Common myeloid progenitor, CD34-positive (primary cell): ENCODE results near the gene ELOVL7.
"Not testable (repeated sequence)": the region's sequence is repeated elsewhere in the genome, so short reads cannot be mapped to it uniquely, and the experiment has no call there.

ENCODE experiments used
- CTCF ChIA-PET: fragments of 350-600 bp; sonication (Branson Sonifier 250); formaldehyde crosslinking; loops from one replicate; lab custom pipeline; 2021; ENCODE audit warnings: antibody characterized with exemption; lab: Charles Lee
- POLR2A ChIA-PET: fragments of 350-600 bp; sonication (Branson Sonifier 250); formaldehyde crosslinking; loops from one replicate; lab custom pipeline; 2021; ENCODE audit warnings: antibody characterized with exemption; lab: Charles Lee
- DNase-seq, 3 donors: peaks; one replicate each; pipeline versions ENCODE4 v3.0.0 to v3.0.0-alpha.2; 2013
- H3K27ac ChIP-seq, 2 experiments: 1 replicate in 1 of 2; 2 replicates in 1 of 2; pipeline ENCODE4 v1.7.0; 2013; ENCODE audit warnings: inconsistent platforms in 2 of 2, low read length in 2 of 2, mild to moderate bottlenecking in 2 of 2, low read depth in 1 of 2, moderate library complexity in 1 of 2; ENCODE audit not compliant: severe bottlenecking in 2 of 2, insufficient read depth in 1 of 2, poor library complexity in 1 of 2
- H3K27me3 ChIP-seq, 5 experiments: replicated peaks in 2 of 5; 1 replicate in 3 of 5; 2 replicates in 2 of 5; pipeline versions ENCODE4 v1.6.1 to v1.7.0; 2013; ENCODE audit warnings: low read length in 4 of 5, mild to moderate bottlenecking in 2 of 5, moderate library complexity in 2 of 5, inconsistent platforms in 1 of 5; ENCODE audit not compliant: insufficient read depth in 5 of 5, control insufficient read depth in 4 of 5
- H3K36me3 ChIP-seq, 4 experiments: 1 replicate in 2 of 4; 2 replicates in 2 of 4; pipeline versions ENCODE4 v1.6.1 to v1.7.0; 2013; ENCODE audit warnings: low read length in 3 of 4, control low read depth in 1 of 4, mild to moderate bottlenecking in 1 of 4; ENCODE audit not compliant: control insufficient read depth in 4 of 4, insufficient read depth in 4 of 4
- H3K4me1 ChIP-seq, 4 experiments: 1 replicate in 3 of 4; 2 replicates in 1 of 4; pipeline versions ENCODE4 v1.6.1 to v1.7.1; 2013; ENCODE audit warnings: low read length in 3 of 4, mild to moderate bottlenecking in 3 of 4, control low read depth in 1 of 4, inconsistent platforms in 1 of 4, moderate library complexity in 1 of 4; ENCODE audit not compliant: control insufficient read depth in 4 of 4, insufficient read depth in 4 of 4; ENCODE audit errors: control extremely low read depth in 1 of 4
- H3K4me3 ChIP-seq, 7 experiments: 1 replicate in 4 of 7; 2 replicates in 3 of 7; pipeline versions ENCODE4 v1.5.1 to v1.7.0; 2013; ENCODE audit warnings: mild to moderate bottlenecking in 7 of 7, low read length in 6 of 7, moderate library complexity in 6 of 7, inconsistent platforms in 2 of 7, low read depth in 2 of 7, control low read depth in 1 of 7; ENCODE audit not compliant: insufficient read depth in 4 of 7, control insufficient read depth in 1 of 7; ENCODE audit errors: extremely low read depth in 1 of 7
- H3K9me3 ChIP-seq, 5 experiments: 1 replicate in 4 of 5; 2 replicates in 1 of 5; pipeline versions ENCODE4 v1.6.1 to v1.7.1; 2013; ENCODE audit warnings: low read length in 4 of 5, mild to moderate bottlenecking in 2 of 5, inconsistent platforms in 1 of 5, low read depth in 1 of 5, moderate library complexity in 1 of 5; ENCODE audit not compliant: control insufficient read depth in 4 of 5, insufficient read depth in 2 of 5; ENCODE audit errors: control extremely low read depth in 1 of 5
- WGBS: methylation state at CpG from one replicate; pipeline ENCODE4 v1.1.5; 2013; ENCODE audit not compliant: insufficient coverage; 5-methylcytosine and 5-hydroxymethylcytosine counted together

Gene ELOVL7

DNA sequence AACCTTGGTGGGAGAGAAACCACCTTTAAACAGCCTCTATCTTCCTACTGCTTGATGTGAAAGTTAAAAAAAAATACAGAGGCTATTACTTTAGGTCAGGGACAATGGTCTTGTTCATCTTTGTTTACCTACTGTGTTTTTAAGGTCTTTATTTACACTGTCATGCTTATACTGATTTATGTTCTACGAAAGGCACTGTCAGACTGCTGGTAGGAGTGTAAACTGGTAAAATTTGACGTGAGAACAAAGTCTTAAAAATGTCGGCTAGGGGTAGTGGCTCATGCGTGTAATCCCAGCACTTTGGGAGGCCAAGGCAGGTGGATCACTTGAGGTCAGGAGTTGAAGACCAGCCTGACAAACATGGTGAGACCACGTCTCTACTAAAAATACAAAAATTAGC is 42.1 kb upstream of the ELOVL7 start:
- POLR2A ChIA-PET = no interaction called here
- WGBS = 100% methylated on average over 4 of the region's 5 CpGs

DNA sequence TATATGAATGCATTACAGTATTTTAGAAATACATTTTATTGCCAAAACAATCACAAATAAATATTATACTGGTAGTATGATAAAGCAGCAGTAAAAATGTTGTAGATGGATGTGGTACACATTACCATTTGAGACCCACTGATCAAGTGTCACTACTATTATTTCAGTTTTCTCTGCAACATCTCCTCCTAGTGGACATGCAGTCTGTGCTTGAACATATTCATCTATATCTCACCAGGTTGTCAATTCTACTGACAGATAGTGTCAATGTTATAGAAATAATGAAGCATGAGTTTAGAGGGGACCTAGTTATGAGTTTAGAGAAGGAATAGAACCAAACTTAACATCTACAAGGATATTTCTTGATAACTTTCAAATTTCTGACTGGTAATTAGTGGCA is 39.2 kb upstream of the ELOVL7 start:
- peaks cover 0 to 4% (median 1%) of the 10 kb centered on the region in 4 experiments for H3K36me3 ChIP-seq
- CTCF ChIA-PET = interaction anchor here (1.6 to 3.1 kb wide), 2 partner anchors 10 to 183 kb away, joined by 5 to 9 read pairs; partner anchors contain the start of gene DEPDC1B
- H3K4me1 ChIP-seq = no peaks in the 10 kb centered on the region
- H3K9me3 ChIP-seq = peaks cover 0 to 3% (median 0%) of the 10 kb centered on the region in 5 experiments
- POLR2A ChIA-PET = no interaction called here
- no peak overlapping the region for H3K4me3 ChIP-seq
- no peaks in the 10 kb centered on the region for H3K27me3 ChIP-seq
- no peak overlapping the region for H3K27ac ChIP-seq
- DNase-seq = peak; percentile 41 to 58 (median 50)

More for the DNA sequence above, 42.1 kb upstream of the ELOVL7 start:
- H3K4me3 ChIP-seq = no peak overlapping the region
- H3K27me3 ChIP-seq = no peaks in the 10 kb centered on the region
- DNase-seq = no peak
- H3K27ac ChIP-seq = no peak overlapping the region
- no peaks in the 10 kb centered on the region for H3K9me3 ChIP-seq
- H3K36me3 ChIP-seq = peaks cover 0 to 3% (median under 1%) of the 10 kb centered on the region in 4 experiments
- H3K4me1 ChIP-seq = no peaks in the 10 kb centered on the region
- CTCF ChIA-PET = interaction anchor here (0.8 kb wide), 1 partner anchor 208 kb away, joined by 3 read pairs; no protein-coding TSS in a partner anchor

- DNase-seq = no peak
- no peak overlapping the region for H3K27ac ChIP-seq
- POLR2A ChIA-PET = no interaction called here
- H3K36me3 ChIP-seq = peaks cover 0 to 2% (median 2%) of the 10 kb centered on the region in 4 experiments
- H3K4me1 ChIP-seq = no peaks in the 10 kb centered on the region
- H3K4me3 ChIP-seq = no peak overlapping the region
- H3K9me3 ChIP-seq = peaks cover 0 to 18% (median 5%) of the 10 kb centered on the region in 5 experiments
- CTCF ChIA-PET = interaction anchor here (1.4 to 2.5 kb wide), 2 partner anchors 10 to 195 kb away, joined by 4 to 9 read pairs; no protein-coding TSS in a partner anchor
- H3K27me3 ChIP-seq = no peaks in the 10 kb centered on the region
Observed at GRCh38 chr5:60872892-60873291, 28.8 kb upstream of the ELOVL7 start.

- H3K36me3 ChIP-seq = peaks cover 0 to 2% (median 2%) of the 10 kb centered on the region in 4 experiments
- no peaks in the 10 kb centered on the region for H3K27me3 ChIP-seq
- CTCF ChIA-PET = interaction anchor here (1.1 to 1.5 kb wide), 2 partner anchors 16 to 170 kb away, joined by 3 to 5 read pairs; no protein-coding TSS in a partner anchor
- POLR2A ChIA-PET = no interaction called here
- H3K27ac ChIP-seq = no peak overlapping the region
- H3K4me3 ChIP-seq = no peak overlapping the region
- DNase-seq = peak in 2 of 3 donors; percentile 7 to 17
- H3K4me1 ChIP-seq = no peaks in the 10 kb centered on the region
- WGBS = no CpG with 5 or more reads among the region's 3 CpGs
- peaks cover 0 to 18% (median 5%) of the 10 kb centered on the region in 5 experiments for H3K9me3 ChIP-seq
Observed at GRCh38 chr5:60870857-60871256, 26.8 kb upstream of the ELOVL7 start.

GRCh38 chr5:60860572-60860971 is 16.5 kb upstream of the ELOVL7 start:
- H3K27me3 ChIP-seq, H3K27ac ChIP-seq, DNase-seq, POLR2A ChIA-PET, H3K36me3 ChIP-seq, H3K4me3 ChIP-seq, H3K4me1 ChIP-seq, H3K9me3 ChIP-seq: not testable (repeated sequence)
- CTCF ChIA-PET = interaction anchor here (0.7 kb wide), 1 partner anchor 631 kb away, joined by 3 read pairs; no protein-coding TSS in a partner anchor
- 93% methylated on average over 3 of the region's 16 CpGs for WGBS

DNA sequence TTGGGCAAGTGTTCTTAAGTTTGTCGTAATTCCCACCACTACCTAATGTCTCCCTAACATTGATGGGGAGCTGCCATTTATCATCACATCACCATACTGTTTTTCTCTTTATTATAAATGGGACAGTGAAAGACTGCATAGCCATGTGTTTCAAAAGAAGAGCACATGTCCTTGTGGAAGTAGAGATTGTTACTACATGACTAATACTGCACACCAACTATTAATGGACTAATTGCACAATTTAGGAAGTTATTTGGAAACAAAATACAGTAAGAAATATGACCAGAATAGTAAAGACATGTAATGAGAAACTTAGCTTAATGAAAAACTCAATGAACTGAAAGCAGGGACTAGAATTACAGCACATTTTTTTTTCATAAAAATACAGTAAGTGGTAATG is 12.0 kb upstream of the ELOVL7 start:
- no peak overlapping the region for H3K27ac ChIP-seq
- no peaks in the 10 kb centered on the region for H3K36me3 ChIP-seq
- no peak overlapping the region for H3K4me3 ChIP-seq
- H3K4me1 ChIP-seq = no peaks in the 10 kb centered on the region
- no peaks in the 10 kb centered on the region for H3K27me3 ChIP-seq
- WGBS = no CpG with 5 or more reads among the region's 1 CpG
- no peaks in the 10 kb centered on the region for H3K9me3 ChIP-seq
- CTCF ChIA-PET = no interaction called here
- POLR2A ChIA-PET = interaction anchor here (0.6 kb wide), 1 partner anchor 1730 kb away, joined by 3 read pairs; no protein-coding TSS in a partner anchor
- DNase-seq = no peak

GRCh38 chr5:60852940-60853339 is 8.9 kb upstream of the ELOVL7 start:
- no peaks in the 10 kb centered on the region for H3K27me3 ChIP-seq
- H3K9me3 ChIP-seq = no peaks in the 10 kb centered on the region
- H3K4me3 ChIP-seq = no peak overlapping the region
- no peak for DNase-seq
- CTCF ChIA-PET = no interaction called here
- no peaks in the 10 kb centered on the region for H3K4me1 ChIP-seq
- H3K27ac ChIP-seq = no peak overlapping the region
- 91% methylated on average over 3 of the region's 3 CpGs for WGBS
- no peaks in the 10 kb centered on the region for H3K36me3 ChIP-seq
- POLR2A ChIA-PET = no interaction called here
